Measurements from ENCODE around the gene POLH. TPM values are rescaled to one million over a fixed set of nuclear protein-coding genes. Genes with fewer than 3 reads are reported as not detected.

POLH gene
- total and polyA plus RNA-seq, 10 of the 15 experiments (the other 5 are each of a cell fraction or from before 2014, with no cell fraction given) = 5.5 to 33.6 (median 18.6) TPM

GRCh38 chr6:43600595-43600994, 24.6 kb downstream of the POLH start:
- ChIA-PET SMC1A (ENCODE audit: uncharacterized antibody, unreplicated experiment) (interaction anchor here (0.9 kb wide), 1 partner anchor 8 kb away, joined by 3 read pairs; no protein-coding TSS in a partner anchor), POLR2A (no interaction called here), CTCF (interaction anchor here (0.6 to 1.6 kb wide), 3 partner anchors 9 to 22 kb away, joined by 3 to 5 read pairs (median 3); no protein-coding TSS in a partner anchor), RAD21 (ENCODE audit: unreplicated experiment) (no interaction called here)
- intact Hi-C loops (cut with micrococcal nuclease; ENCODE audit: unreplicated experiment) (no loop called here), in situ Hi-C loops (cut with MboI) (no loop called here)
- TF ChIP-seq SP1 (IDR thresholded peaks at IDR 0.05; ENCODE audit: low read depth, low read length) = no peak
- no peak for TF ChIP-seq IKZF1 (conservative IDR thresholded peaks at IDR 0.05)
- TF ChIP-seq E4F1 (IDR thresholded peaks at IDR 0.05; ENCODE audit: borderline replicate concordance, partially characterized antibody) = no peak
- no peak for TF ChIP-seq SMAD5 (IDR thresholded peaks at IDR 0.05; ENCODE audit: low read depth)
- no peak for TF ChIP-seq CEBPZ (IDR thresholded peaks at IDR 0.05; ENCODE audit: low read depth, low read length)
- no peak for TF ChIP-seq BCL11A (IDR thresholded peaks at IDR 0.05; ENCODE audit: low read depth, low read length)
- Histone ChIP-seq H3K4me1 (ENCODE audit: control insufficient read depth, insufficient read depth, low read length) (no peaks in the 10 kb centered on the region), H3K36me3 (ENCODE audit: control insufficient read depth in 2 of 2, insufficient read depth in 2 of 2, low read length in 1 of 2) (peaks cover 3 to 28% of the 10 kb centered on the region in 2 experiments), H3K4me3 (no peak overlapping the region; the same call in 1 of the 2 replicates), H3K4me2 (ENCODE audit: control insufficient read depth, insufficient read depth) (no peak overlapping the region), H3K27ac (ENCODE audit: control insufficient read depth, insufficient read depth) (no peak overlapping the region), H3K9ac (ENCODE audit: control insufficient read depth, insufficient read depth, low read length) (no peak overlapping the region), H2AFZ (ENCODE audit: control insufficient read depth, low read depth, low read length) (no peak overlapping the region), H4K20me1 (ENCODE audit: control insufficient read depth, insufficient read depth) (no peaks in the 10 kb centered on the region), H3K79me2 (ENCODE audit: control insufficient read depth, insufficient read depth, low read length) (no peaks in the 10 kb centered on the region), H3K9me3 (replicated peaks; ENCODE audit: control insufficient read depth, insufficient read depth, low read length) (no peaks in the 10 kb centered on the region), H3K27me3 (replicated peaks in 1 of 2; ENCODE audit: control insufficient read depth in 2 of 2, insufficient read depth in 2 of 2, low read length in 1 of 2) (no peaks in the 10 kb centered on the region)
- BruUV-seq (replicated peaks) = no TSS peak
- DNase-seq (ENCODE audit: low read depth, low spot score) (no peak), ATAC-seq (no peak), FAIRE-seq (no peak)
- WGBS (ENCODE audit: insufficient coverage, insufficient replicate concordance, low lambda C conversion rate, missing lambda C conversion rate) = 98% methylated on average over 2 of the region's 2 CpGs
